GM10847 (cell line): ENCODE results near the gene COL9A3.

Experiments used
- POLR2A ChIP-seq: IDR thresholded peaks from 2 replicates; pipeline ENCODE4 v1.6.1; 2011; ENCODE audit not compliant: insufficient read length; ENCODE audit errors: extremely low read depth

Gene COL9A3

GRCh38 chr20:62860924-62861691 is 44.3 kb downstream of the COL9A3 start:
- no peak for TF ChIP-seq POLR2A

GRCh38 chr20:62861726-62862336 is 45.0 kb downstream of the COL9A3 start, which contains the start of gene TCFL5:
Gene TCFL5, minus strand, starts transcription at chr20:62861822. Its CDS starts 152 bp downstream, at chr20:62861670.
- no peak for TF ChIP-seq POLR2A

- TF ChIP-seq POLR2A: no peak
These were observed 47.4 kb downstream of the COL9A3 start for GRCh38 chr20:62864207-62864606.

GRCh38 chr20:62872184-62872847 is 55.5 kb downstream of the COL9A3 start:
- no peak for TF ChIP-seq POLR2A

- TF ChIP-seq POLR2A: no peak
These were observed 56.0 kb downstream of the COL9A3 start for GRCh38 chr20:62872862-62873261.

- no peak for TF ChIP-seq POLR2A
These were observed 56.4 kb downstream of the COL9A3 start for GRCh38 chr20:62873280-62873679.

- no peak for TF ChIP-seq POLR2A
These were observed 58.1 kb downstream of the COL9A3 start for GRCh38 chr20:62874964-62875344.

- no peak for TF ChIP-seq POLR2A
These were observed 58.8 kb downstream of the COL9A3 start for GRCh38 chr20:62875419-62876361.

GRCh38 chr20:62876501-62876901 is 59.7 kb downstream of the COL9A3 start:
- no peak for TF ChIP-seq POLR2A

- no peak for TF ChIP-seq POLR2A
These were observed 60.3 kb downstream of the COL9A3 start for GRCh38 chr20:62876902-62877816.

GRCh38 chr20:62878244-62879038 is 61.6 kb downstream of the COL9A3 start:
- TF ChIP-seq POLR2A: no peak

- no peak for TF ChIP-seq POLR2A
These were observed 62.7 kb downstream of the COL9A3 start for GRCh38 chr20:62879275-62880146.
